GM19043 (cell line): Measurements from ENCODE around the gene VPS13C.
A peak's percentile ranks its signal among the peaks of the same experiment; 100 is the strongest.

ENCODE experiments used
- ATAC-seq: cut with Tn5 transposase; IDR thresholded peaks from one replicate; pipeline ENCODE4 v1.9.1; 2021; ENCODE audit warnings: low read depth; ENCODE audit not compliant: unreplicated experiment

Gene VPS13C

GRCh38 chr15:62079594-62079993 lies 19.3 kb upstream of the VPS13C start:
- no peak for ATAC-seq

- ATAC-seq = no peak
Measured at GRCh38 chr15:62075595-62076277, 15.5 kb upstream of the VPS13C start.

GRCh38 chr15:62071711-62072308 lies 11.6 kb upstream of the VPS13C start:
- ATAC-seq = no peak

- ATAC-seq = no peak
Measured at GRCh38 chr15:62069551-62069950, 9.3 kb upstream of the VPS13C start.

GRCh38 chr15:62068810-62069167 lies 8.5 kb upstream of the VPS13C start:
- ATAC-seq = no peak

- ATAC-seq = no peak
Measured at GRCh38 chr15:62068071-62068809, 8.0 kb upstream of the VPS13C start.

- no peak for ATAC-seq
Measured at GRCh38 chr15:62067448-62068044, 7.3 kb upstream of the VPS13C start.

- no peak for ATAC-seq
Measured at GRCh38 chr15:62066663-62067447, 6.6 kb upstream of the VPS13C start, which contains the start of gene C2CD4A. TSS of gene C2CD4A (plus strand) at chr15:62066977. CDS start at chr15:62067614, 637 bp downstream.

- ATAC-seq = no peak
Measured at GRCh38 chr15:62063825-62064635, 3.8 kb upstream of the VPS13C start.

GRCh38 chr15:62060896-62061280 lies 641 bp upstream of the VPS13C start:
- ATAC-seq = no peak

GRCh38 chr15:62059816-62060112 lies 483 bp downstream of the VPS13C start:
- peak; percentile 69 for ATAC-seq

- ATAC-seq = no peak
Measured at GRCh38 chr15:62059108-62059815, 985 bp downstream of the VPS13C start.

GRCh38 chr15:62058327-62059028 lies 1.8 kb downstream of the VPS13C start:
- no peak for ATAC-seq

- ATAC-seq = no peak
Measured at GRCh38 chr15:62057341-62057980, 2.8 kb downstream of the VPS13C start.

GRCh38 chr15:62054979-62055378 lies 5.3 kb downstream of the VPS13C start:
- ATAC-seq = no peak

GRCh38 chr15:62053439-62054085 lies 6.7 kb downstream of the VPS13C start:
- ATAC-seq = no peak

- no peak for ATAC-seq
Measured at GRCh38 chr15:62052713-62053112, 7.5 kb downstream of the VPS13C start.

GRCh38 chr15:62051166-62051565 lies 9.1 kb downstream of the VPS13C start:
- no peak for ATAC-seq
